Glomerular endothelial cell (primary cell): Measurements from ENCODE around the gene KHDC1L. TPM values are rescaled to one million over a fixed set of nuclear protein-coding genes. Genes with fewer than 3 reads are reported as not detected.
"Not testable (repeated sequence)": the region's sequence is repeated elsewhere in the genome, so short reads cannot be mapped to it uniquely, and the experiment has no call there.

Source experiments
- DNase-seq: peaks from one replicate; pipeline ENCODE4 v3.0.0-alpha.2; 2011; ENCODE audit warnings: low read depth, low spot score; ENCODE audit errors: extremely low read depth
- total RNA-seq: library from RNA; depleted of rRNA; stranded (reverse); fragments of >200 nt; gene quantifications from 2 replicates; pipeline ENCODE4 v1.2.3, GENCODE V29; 2015

KHDC1L gene, protein sequence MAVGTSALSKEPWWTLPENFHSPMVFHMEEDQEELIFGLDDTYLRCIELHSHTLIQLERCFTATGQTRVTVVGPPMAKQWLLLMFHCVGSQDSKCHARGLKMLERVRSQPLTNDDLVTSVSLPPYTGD
- not detected in 2 replicates for total RNA-seq

DNA sequence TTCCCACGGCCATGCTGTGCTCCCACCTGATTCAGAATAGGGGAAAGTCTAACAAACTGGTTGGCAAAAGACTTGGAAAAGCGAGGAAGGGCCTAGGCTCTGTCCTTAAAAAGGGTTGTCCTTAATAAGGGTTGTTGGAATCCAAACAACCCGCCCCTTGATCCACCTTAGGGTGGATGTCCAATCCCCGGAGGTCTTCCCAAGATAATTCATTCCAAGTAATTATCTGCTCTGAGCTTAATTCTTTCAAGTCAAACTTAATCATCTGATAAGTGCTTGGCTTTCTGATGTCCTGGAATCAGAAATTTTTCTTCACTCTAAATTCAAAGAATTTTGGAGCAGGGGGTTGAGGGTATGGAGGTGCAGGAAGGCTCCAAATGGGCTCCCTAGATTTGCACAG lies at the start of gene KHDC1L:
TSS of gene KHDC1L (minus strand) at position 101 of the 400 bp plus-strand sequence. CDS start at position 13, 88 bp downstream.
- no peak for DNase-seq

DNA sequence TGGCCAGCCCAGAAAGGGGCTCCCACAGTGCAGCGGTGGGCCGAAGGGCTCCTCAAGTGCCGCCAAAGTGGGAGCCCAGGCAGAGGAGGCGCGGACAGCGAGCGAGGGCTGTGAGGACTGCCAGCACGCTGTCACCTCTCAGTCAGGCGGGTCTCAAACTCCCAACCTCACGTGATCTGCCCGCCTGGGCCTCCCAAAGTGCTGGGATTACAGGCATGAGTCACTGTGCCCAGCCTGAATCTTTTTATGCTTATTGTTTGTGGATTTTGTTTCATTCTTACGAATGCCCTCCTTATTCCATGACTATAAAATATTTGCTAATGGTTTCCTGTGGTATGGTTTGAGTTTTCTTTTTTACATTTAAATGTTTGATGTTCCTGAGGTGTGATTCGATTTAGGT lies 44.0 kb upstream of the KHDC1L start:
- DNase-seq: not testable (repeated sequence)

DNA sequence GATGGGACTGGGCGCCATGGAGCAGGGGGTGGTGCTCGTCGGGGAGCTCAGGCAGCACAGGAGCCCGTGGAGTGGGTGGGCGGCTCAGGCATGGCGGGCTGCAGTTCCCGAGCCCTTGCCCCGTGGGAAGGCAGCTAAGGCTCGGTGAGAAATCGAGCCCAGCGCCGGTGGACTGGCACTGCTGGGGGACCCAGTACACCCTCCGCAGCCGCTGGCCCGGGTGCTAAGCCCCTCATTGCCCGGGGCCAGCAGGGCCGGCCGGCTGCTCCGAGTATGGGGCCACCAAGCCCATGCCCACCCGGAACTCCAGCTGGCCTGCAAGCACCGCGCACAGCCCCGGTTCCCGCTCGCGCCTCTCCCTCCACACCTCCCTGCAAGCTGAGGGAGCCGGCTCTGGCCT lies 43.6 kb upstream of the KHDC1L start:
- DNase-seq: not testable (repeated sequence)

DNA sequence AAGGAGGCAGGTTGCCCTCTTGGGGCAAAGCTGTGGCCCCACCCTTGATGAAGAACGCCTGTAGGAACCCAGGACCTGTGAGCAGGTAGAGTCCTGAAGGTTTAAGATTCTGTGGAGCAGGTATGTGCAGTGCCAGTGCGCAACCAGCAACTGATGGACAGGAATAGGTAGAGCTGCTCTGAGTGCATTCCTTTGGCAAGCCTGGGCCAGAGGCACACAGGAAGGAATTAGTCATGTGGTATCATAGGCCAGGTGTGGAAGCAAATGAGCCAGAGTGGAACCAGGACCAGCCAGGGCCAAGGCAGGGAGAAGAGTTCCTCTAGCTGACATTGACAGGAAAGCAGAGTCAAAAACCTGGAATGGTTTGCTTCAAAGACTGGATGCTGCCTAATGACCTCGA lies 39.1 kb upstream of the KHDC1L start:
- DNase-seq: no peak

DNA sequence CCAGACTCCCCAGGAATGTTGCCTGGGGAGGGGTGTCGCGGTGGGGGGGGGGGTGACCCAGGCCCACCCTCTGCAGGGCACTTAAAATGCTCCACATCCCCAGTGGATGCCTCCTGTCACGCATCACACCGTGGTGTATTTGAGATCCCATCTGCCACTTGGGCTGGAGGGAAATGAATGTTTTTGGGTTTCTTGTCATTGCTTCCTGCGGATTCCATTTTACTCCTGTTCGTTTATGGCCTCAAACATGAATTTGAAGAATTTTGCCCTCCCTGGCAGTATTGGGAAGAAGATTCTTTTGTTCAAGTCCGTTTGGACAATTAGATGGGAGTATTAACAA lies 38.2 kb upstream of the KHDC1L start:
- DNase-seq: no peak

DNA sequence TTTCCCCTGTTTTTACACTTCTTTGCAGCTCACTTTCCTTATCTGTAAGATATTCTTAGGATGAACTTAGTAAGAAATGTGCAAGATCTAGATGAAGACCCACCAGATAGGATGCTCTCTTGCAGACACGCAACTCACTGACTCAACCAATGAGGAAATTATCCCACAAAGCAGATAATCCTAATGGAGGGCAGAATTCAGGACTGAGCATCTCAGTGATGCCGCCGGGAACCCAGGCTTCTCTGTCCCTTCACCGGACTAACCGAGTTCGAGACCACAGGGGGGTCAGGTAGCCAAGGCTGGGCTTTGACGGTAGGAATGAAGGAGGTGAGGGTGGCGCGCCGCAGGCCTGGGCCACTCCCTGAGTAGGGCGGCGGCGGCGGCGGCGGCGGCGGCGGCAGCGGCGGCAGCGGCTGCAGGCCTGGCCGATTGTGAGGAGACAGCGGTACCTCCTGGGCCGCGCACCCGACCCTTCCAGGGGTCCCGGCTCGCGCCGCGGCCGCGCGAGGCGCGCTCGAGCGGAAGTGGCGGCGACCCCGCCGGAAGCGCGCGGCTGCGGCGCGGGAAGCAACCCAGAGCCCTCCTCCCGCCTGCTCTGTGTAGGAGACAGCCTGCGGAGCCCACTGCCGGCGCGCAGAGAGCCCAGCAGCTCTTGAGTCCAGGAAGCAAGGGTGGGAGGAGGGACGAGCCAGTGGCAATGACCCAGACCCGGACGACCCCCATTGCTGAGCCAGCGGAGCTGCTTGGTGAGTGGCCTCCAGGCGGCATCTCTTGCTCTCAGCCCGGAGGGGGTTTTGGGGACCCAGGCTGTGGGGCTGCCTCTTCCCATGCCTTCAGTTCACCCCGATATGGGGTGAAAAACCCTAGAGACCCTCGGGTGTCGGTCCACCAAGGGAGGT lies 37.6 kb upstream of the KHDC1L start, which contains the start of gene KHDC1:
TSS of gene KHDC1 (minus strand) at position 526 of the 899 bp plus-strand sequence. CDS start 20,679 bp downstream, outside the sequence.
- DNase-seq: no peak

DNA sequence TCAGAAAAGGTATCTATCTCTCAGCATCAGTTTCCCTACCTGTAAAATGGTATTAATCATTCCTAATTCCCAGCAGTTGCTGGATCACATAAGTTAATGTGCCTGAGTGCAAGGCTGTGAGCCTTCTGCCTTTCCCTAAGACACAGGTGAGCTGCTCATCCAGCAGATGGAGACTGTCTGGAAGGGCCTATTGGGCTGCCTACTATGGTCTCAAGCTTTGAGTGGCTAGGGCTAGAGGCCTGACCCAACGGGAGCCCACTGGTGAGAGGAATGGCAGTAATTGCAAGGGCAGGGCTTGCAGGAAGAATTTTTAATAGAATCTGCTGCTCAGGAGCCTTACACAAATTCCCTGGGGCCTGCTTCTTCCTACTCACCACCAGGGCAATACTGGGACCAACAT lies 33.4 kb upstream of the KHDC1L start:
- DNase-seq: no peak

DNA sequence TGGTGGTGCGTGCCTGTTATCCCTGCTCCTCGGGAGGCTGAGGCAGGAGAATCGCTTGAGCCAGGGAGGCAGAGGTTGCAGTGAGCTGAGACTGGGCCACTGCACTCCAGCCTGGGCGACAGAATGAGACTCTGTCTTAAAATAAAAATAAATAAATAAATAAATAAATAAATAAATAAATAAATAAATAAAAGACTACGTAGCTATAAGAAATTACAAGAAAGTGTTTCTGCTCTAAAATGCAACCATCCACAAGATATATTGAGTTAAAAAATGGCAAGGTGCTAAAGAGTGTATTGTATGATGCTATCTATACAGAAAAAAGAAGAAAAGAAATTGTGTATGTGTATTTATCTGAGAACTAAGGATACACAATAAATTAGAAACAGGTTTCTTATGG lies 29.0 kb upstream of the KHDC1L start:
- not testable (repeated sequence) for DNase-seq

DNA sequence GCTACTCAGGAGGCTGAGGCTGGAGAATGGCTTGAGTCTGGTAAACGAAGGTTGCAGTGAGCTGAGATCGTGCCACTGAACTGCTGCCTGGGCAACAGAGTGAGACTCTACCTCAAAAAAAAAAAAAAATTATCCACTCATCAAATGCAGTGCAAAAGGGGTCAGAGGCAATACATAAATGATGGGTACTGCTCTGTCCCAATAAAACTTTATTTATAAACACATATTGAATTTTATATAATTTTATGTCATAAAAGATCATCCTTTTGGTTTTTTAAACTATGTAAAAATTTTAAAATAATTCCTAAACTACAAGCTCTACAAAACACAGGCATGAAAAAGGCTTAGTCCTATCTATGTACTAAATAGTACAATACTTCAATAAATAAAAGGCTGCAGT lies 27.4 kb upstream of the KHDC1L start:
- DNase-seq: no peak

DNA sequence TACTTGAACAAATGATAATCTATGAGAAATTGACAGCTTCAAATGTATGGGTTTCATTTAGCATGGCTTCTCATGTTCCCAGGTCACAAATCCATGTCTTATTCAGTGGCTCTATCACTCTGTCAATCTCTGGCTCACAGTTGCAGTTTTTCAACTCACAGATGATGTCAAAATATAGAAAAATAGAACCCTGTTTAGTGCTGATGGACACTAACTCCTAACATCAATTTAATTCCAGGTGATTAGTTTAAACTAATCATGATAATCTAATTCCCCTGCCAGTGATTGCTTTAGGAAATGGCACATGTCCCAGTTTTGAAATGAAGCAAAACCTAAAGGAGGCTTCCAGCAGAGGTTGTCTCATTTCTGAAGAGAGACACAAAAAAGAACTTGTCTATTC lies 24.7 kb upstream of the KHDC1L start:
- no peak for DNase-seq

DNA sequence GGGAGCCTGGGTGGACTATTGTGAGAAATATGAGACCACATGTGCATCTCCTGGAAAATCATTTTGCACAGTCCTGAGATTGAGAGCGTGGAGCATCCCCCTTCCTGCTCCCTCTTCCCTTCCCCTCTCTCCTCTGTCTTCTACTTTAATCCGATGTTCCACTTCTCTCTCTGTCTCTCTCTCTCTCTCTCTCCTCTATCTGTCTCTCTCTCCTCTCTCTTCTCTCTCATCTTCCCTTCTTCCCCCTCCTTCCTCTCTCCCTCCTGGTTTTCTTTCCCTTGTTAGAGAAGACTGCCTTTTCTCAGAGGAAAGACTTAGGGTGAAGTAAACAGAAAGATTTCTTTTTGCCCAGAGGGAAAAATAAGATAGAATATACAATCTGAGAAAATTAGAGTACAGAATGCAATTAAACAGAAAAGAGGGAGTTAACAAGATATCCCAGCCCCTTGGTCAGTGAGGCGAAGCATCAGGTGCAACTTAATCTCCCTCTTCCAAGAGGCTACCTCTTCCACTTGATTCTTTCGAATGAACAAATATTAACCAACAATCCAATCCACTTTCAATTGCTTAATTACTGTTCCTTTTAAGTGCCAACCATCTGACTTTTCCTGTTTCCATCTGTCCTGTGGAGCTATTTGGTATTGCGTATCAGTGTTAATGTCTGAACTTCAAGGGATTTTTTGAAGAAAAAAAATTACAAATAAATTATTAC lies 23.1 kb upstream of the KHDC1L start:
- DNase-seq: no peak

DNA sequence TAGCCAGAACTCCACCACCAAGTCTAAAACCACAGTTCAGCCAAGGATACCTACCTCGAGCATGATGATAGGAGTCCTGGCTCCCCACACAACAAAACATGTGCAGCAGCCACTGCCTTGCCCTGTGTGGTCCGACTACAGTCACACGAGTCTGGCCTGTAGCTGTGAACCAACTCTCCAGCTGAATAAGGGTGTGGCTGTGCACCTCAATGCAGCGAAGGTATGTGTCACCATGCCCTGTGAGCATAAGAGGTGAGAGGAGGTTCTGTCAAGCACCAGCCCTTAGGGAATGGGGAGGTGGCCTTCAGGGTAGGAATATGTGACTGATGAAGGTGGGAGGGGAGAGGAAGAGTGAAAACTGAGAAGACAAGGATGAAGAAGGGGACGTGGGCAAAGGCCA lies 16.7 kb upstream of the KHDC1L start:
- DNase-seq: no peak

DNA sequence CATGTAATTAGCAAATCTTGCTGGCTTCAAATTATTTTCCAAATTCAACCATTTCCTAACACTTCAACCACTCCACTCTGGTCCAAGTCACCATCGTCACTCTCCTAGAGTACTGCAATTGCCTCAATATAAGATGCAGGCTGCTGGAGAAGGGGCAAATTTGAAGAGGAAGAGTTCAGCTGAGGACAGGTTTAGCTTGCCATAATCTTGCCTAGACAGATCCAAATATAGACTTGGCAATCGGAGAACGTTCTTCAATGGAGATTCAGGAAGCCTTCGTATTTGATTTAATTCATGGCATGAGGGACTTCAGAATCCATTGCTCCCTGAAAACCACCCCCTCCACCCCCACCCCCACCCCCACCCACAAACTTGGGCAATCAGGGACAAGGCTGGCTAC lies 15.4 kb upstream of the KHDC1L start:
- no peak for DNase-seq

DNA sequence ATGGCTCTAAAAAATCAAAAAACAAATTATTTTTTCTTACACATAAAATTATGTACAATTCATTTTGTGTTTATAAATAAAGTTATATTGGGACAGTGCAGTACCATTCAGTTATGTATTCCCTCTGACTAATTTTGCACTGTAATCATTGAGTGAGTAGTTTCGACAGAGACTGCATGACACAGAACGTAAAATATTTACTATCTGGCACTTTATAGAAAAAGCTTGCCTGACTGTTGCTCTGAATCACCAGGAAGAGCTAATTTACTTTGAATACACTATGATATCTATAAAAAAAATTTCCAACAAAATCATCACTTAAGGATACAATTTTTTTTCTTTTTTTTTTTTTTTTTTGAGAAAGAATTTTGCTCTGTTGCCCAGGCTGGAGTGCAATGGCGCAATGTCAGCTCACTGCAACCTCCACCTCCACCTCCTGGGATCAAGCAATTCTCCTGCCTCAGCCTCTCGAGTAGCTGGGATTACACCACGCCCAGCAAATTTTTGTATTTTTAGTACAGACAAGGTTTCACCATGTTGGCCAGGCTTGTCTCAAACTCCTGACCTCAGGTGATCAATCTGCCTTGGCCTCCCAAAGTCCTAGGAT lies 11.0 kb upstream of the KHDC1L start:
- no peak for DNase-seq

DNA sequence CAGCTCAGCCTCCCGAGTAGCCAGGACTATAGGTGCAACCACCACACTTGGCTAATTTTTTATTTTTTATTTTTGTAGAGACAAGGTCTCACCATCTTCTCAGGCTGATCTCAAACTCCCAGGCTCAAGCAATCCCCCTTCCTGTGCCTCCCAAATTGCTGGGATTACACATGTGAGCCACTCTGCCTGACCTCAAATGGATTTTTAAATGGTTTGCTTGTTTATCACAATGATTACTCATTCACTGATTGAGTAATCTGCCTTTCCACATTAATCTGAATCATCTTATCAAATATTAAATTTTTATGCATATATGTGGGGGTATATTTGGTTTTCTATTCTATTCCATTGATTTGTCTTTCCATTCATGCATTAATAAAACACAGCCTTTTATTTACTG lies 9.4 kb upstream of the KHDC1L start:
- no peak for DNase-seq

DNA sequence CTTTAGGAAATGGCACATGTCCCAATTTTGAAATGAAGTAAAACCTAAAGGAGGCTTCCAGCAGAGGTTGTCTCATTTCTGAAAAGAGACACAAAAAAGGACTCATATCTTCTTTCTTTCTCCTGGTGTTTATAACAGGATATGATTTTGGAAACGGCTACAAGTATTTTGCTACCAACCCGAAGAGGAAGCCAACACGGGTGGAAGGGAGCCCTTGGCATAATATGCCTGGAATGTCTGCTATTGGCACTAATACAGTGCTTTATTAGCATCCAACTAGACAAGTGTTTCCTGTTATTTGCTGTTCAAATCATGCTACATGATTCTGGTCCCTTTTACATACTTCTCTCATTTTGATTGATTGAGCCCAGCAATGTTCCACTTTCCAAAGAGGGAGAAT lies 8.7 kb upstream of the KHDC1L start:
- DNase-seq: not testable (repeated sequence)

DNA sequence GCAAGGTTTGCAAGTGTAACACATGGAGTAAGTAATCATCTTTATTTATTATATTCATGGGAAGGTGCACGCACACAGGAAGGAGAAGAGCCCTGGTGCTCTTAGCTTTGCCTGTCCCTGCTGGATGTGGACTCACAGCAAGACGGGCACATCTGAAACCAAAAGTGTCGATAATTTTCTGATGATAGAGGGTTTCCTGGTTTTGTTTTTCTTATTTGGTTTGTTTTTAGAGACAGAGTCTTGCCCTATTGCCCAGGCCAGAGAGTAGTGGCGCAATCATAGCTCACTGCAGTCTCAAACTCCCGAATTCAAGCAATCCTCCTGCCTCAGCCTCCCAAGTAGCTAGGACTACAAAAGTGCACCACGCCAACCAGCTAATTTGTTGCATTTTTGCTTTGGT lies 7.8 kb upstream of the KHDC1L start:
- no peak for DNase-seq

DNA sequence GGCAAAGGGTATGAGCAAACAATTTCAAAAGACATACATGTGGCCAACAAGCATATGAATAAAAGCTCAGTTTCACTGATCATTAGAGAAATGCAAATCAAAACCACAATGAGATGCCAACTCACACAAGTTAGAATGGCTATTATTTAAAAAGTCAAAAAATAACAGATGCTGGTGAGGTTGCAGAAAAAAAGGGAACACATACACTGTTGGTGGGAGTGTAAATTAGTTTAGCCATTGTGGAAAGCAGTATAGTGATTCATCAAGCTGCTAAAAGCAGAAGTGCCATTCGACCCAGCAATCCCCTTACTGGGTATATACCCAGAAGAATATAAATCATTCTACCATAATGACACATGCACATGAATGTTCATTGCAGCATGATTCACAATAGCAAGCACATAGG lies 6.7 kb upstream of the KHDC1L start:
- DNase-seq: no peak

DNA sequence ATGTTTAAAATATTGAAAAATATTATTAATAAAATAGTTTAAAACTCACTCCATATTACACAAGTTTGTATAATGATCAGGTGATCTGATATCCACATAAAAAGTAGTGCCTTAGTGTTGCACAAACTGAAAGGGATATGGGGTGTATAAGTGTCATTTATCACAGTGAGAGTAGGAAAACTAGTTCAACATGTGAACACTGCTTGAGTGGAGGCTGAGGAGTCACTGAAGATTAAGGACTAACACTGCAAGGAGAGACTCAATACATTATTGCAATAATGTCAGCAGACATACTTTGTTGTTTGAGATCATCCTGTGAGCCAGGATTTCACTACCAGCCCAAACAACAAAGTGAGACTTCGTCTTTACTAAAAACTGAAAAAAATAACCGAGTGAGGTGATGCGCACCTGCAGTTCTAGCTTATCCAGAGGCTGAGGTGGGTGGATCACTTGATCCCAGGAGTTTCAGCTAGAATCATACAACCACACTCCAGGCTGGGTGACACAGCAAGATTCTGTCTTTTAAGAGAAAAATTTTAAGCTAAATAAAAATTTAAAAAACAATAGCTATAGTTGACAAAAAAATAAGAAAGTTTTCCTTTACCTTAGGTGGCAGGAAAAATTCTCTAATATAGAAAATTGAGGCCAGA lies 2.4 kb upstream of the KHDC1L start:
- DNase-seq: no peak

DNA sequence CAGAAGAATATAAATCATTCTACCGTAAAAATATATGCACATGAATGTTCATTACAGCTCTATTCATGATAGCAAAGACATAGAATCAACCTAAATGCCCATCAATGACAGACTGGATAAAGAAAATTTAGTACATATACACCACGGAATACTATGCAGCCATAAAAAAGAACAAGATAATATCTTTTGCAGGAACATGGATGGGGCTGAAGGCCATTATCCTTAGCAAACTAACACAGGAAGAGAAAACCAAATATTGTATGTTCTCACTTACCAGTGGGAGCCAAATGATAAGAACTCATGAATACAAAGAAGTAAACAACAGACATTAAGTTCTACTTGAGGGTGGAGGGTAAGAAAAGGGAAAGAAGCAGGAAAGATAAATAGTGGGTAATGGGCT lies 8.4 kb downstream of the KHDC1L start:
- no peak for DNase-seq

DNA sequence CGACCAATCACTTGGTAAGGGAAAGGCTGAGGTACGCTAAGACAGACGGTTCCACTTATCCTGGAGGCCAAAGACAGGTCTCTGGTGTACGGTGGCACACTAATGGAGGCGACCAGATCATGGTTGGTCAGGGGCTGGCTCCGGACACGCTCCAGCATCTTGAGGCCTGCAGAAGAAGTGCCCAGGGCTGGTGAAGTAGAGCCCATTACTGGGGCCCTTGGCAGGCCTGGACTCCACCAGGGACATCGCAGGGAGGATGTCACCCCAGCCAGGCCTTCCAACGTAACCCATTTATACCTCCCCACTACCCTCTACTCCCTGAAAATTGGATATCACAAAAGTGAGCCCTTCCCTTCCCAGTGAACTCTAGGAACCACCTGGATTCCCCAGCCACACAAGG lies 16.2 kb downstream of the KHDC1L start:
- DNase-seq: no peak
